Fibroblast of the aortic adventitia (primary cell): ENCODE results near the gene PHACTR2. TPM values are rescaled to one million over a fixed set of nuclear protein-coding genes. Genes with fewer than 3 reads are reported as not detected.

Experiments used
- DNase-seq: peaks from one replicate; pipeline ENCODE4 v3.0.0-alpha.2; 2010; ENCODE audit warnings: low read depth
- H3K4me3 ChIP-seq: 2 replicates; pipeline ENCODE4 v1.5.1; 2011; ENCODE audit warnings: low read depth, mild to moderate bottlenecking, control low read depth, low read length, moderate library complexity
- total RNA-seq: library from RNA; depleted of rRNA; stranded (reverse); fragments of >200 nt; gene quantifications from 2 replicates; pipeline ENCODE4 v1.2.3, GENCODE V29; 2012; ENCODE audit warnings: low replicate concordance
- TF ChIP-seq, protein P1 (sequence below): IDR thresholded peaks from 2 replicates; pipeline ENCODE4 v1.5.1; 2011; ENCODE audit warnings: mild to moderate bottlenecking, low read length, control low read depth, inconsistent platforms; ENCODE audit not compliant: insufficient read depth

Gene PHACTR2
- total RNA-seq, 1 donor = 74.7 TPM

DNA sequence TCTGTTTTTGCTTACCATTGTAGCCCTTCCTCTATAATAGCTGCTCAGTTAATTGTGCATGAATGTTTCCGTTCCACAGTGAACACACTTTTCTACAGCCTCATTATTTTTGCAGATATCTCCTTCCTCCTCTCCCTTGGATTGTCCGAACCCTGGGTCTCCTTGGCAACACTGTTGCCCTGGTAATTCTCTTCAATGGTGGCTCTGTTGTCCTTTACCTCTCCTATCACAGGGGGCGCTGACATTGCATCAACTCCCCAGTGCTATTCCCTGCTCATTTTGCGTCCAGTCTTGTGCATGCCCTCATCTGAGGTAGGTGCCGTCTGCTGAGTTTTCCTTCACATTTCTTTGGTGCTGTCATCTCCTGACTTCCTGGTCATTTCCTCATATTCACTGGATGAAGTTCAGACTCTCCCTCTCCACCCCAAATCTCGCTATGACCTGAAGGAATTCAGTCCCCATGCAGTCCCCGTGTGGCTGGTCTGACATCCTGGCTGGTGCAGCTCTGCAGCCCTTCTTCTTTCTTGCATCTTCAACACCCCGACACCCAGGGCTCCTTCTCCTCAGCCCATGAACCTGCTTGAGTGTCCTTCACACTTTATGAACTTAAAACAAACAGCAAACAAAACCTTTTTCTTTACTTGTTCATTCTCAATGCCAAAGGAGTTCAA, 21.1 kb downstream of the PHACTR2 start:
- DNase-seq = no peak
- H3K4me3 ChIP-seq = no peak overlapping the region
- TF ChIP-seq, protein P1, sequence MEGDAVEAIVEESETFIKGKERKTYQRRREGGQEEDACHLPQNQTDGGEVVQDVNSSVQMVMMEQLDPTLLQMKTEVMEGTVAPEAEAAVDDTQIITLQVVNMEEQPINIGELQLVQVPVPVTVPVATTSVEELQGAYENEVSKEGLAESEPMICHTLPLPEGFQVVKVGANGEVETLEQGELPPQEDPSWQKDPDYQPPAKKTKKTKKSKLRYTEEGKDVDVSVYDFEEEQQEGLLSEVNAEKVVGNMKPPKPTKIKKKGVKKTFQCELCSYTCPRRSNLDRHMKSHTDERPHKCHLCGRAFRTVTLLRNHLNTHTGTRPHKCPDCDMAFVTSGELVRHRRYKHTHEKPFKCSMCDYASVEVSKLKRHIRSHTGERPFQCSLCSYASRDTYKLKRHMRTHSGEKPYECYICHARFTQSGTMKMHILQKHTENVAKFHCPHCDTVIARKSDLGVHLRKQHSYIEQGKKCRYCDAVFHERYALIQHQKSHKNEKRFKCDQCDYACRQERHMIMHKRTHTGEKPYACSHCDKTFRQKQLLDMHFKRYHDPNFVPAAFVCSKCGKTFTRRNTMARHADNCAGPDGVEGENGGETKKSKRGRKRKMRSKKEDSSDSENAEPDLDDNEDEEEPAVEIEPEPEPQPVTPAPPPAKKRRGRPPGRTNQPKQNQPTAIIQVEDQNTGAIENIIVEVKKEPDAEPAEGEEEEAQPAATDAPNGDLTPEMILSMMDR = no peak

DNA sequence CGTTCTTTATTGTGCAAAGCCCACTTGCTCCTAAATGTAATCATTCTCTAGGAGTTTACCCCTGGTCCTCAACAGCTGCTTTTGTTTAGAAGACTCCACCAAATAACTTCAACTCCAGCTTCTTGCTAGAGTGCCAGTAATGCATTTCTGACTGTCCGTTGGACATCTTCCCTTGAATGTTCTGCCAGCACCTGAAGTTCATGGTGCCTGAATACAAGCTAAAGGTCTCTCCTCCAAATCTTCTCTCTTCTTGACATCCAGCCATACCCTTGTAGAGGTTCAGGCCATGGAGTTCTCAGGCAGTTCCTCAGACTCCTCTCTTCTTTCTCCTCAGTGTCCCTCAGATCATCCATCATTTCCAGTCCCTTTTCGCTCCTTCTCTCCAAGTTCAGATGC, 21.7 kb downstream of the PHACTR2 start:
- TF ChIP-seq, protein P1 = no peak
- DNase-seq = no peak
- no peak overlapping the region for H3K4me3 ChIP-seq

DNA sequence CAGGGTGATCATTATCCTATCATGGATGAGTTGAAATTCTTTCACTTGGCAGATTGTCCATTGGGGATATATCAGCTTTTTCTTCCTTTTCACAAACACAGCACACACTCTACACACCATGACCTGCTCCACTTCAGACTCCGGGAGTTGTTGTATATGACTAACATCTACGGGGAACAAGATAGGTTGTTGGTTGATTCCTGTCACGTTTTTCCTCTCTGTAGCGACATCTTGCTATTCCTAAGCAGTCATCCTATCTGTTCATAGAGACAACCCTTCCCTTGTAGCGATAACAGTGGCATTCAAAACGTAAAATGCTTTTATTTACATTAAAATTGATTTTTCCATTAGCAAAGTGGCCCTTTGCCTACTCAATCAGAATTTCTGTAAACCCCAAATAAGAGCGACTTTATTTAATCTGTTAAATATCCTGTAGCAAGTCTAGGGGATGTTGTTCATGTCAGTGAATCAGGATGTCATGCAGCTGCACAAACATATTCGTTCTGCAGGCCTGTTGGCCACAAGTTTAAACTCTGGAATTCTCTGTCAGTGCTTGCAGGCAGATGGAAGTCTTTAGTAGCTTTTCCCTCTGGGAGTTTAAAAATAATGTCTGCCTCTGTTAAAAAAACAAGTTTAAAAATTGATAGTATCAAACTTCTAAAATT, 23.1 kb downstream of the PHACTR2 start:
- H3K4me3 ChIP-seq = no peak overlapping the region
- DNase-seq = peak; percentile 77
- TF ChIP-seq, protein P1 = no peak

DNA sequence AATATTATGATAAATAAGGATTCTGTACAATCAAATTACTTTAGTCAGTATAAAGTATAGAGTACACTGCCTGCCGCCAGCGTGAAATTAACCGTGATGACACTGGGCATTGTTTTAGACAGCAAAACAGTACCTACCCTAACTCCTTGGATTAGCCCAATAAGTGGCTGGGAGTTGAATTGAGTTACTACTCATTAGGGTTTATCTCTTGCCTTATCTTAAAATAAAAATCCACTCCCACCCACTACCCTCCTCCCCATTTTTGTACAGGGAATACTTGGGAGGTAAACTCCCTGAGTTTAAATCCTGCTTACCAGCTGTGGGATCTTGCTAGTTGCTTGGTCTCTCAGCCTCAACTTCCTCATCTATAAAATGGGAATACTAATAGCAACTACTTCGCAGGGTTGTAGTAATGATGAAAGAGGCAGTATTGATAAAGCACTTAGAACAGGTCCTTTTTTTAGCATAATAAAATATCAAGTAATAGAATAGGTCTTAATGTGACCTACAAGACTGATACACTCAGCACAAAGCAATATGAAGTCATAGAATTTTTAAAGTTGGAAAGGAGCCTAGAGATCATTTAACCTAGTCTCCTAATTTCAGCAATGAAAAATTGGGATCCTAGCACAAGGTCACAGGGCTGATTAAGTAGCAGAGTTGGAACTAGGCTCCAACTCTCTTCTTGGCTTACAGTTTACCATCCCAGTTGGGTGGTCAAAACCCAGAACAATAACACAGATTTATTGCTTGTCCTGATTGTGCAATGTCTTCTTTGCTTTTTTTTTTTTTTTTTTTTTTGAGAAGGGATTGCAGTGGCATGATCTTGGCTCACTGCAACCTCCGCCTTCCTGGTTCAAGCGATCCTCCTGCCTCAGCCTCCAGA, 23.8 kb downstream of the PHACTR2 start:
- peak; percentile 67 for DNase-seq
- no peak overlapping the region for H3K4me3 ChIP-seq
- TF ChIP-seq, protein P1 = no peak

DNA sequence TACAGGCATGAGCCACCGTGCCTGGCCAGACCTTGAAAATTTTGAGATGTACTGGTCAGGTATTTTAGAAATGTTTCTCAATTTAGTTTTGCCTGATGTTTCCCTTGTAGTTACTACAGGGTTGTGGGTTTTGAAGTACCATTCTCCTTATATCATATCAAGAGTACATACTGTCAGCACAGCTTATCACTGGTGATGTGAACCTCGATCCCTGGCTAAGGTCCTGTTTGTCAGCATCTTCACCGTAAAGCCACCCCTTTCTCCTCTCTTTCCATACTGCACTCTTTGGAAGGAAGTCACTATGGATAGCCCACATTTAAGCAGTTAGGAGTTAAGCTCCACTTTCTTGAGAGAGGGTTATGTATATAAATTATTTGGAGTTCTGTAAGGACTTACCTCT, 27.8 kb downstream of the PHACTR2 start:
- no peak for DNase-seq
- TF ChIP-seq, protein P1 = no peak
- no peak overlapping the region for H3K4me3 ChIP-seq

DNA sequence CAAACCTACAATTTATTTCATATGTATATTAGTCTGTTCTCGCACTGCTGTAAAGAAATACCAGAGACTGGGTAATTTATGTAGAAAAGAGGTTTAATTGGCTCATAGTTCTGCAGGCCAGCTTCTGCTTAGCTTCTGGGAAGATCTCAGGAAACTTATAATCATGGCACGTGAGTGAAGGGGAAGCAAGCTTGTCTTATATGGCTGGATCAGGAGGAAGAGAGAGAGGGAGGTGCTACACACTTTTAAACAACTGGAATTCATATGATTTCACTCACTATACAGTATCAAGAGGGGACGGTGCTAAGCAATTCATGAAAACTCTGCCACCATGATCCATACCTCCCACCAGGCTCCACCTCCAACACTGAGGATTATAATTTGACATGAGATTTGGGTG, 29.9 kb downstream of the PHACTR2 start:
- no peak for DNase-seq
- TF ChIP-seq, protein P1 = no peak
- no peak overlapping the region for H3K4me3 ChIP-seq
